RCC 7860 (cell line): ENCODE data around the gene ANKRD37.

Experiments
- DNase-seq: peaks from one replicate; pipeline ENCODE4 v3.0.0-alpha.2; 2015; ENCODE audit warnings: low spot score
- FAIRE-seq: peaks from 2 replicates; lab custom pipeline; 2012; peaks lifted over from hg19 to GRCh38; lab: Jason Lieb, UNC

Gene ANKRD37

DNA sequence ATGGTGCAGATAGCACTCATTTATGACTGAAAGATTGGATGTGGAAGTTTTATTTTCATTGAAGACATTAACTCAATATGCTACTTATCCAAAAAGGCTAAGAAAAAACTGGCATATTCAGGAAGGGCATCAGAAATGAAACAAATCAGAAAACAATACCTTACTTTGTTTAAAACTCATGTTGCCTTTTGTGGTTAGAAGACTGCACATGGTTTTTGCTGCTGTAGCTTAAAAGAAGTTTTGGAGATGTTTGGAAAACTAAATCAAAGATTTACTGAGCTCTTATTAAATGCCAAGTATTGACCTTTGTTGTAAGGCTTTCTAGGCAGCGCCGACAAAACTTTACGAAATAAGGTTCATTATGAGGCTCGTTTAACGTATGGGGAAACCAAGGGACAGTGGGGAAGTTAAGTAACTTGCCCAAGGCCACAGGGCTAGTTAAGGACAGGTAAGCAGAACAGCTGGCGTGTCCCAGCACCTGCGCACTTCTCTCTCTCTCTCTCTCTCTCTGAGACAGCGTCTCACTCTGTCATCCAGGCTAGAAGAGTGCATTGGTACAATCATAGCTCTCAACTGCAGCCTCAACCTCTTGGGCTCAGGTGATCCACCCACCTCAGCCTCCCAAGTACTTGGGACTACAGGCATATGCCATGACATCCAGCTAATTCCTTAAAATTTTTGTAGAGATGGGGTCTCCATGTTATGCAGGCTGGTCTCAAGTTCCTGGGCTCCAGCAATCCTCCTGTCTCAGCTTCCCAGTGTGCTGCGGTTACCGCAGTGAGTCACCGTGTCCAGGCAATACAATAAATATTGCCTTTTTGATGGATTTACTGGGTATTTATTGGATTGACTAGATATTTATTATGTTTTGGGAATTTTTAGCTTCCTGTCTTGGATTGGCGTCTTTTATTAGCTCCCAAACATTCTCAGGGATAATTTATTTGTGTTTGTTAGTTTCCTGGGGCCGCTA lies 17.0 kb upstream of the ANKRD37 start:
- no peak for DNase-seq
- FAIRE-seq = no peak

GRCh38 chr4:185380320-185380719 lies 16.3 kb upstream of the ANKRD37 start:
- no peak for FAIRE-seq
- no peak for DNase-seq

GRCh38 chr4:185381288-185382196 lies 15.1 kb upstream of the ANKRD37 start:
- FAIRE-seq (no peak), DNase-seq (no peak)

- FAIRE-seq (no peak), DNase-seq (no peak)
Measured at GRCh38 chr4:185382754-185383153, 13.9 kb upstream of the ANKRD37 start.

DNA sequence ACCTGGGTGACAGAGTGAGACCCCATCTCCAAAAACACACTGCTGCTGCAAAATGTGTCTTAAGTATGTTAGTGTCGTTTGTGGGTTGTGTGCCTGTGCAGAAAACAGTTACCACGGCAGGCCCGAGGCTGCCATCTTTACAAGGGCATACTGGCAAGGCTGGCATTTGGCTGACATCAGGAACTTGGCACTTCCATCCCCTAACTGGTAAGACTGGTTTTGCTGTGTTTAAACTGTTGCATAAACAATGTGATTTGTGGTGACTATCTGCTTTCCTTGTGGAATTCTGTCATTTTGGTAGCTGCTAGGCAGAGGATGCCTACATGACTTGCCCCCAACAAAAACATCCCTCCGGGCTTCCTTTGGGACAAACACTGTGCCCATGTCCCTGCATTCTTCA lies 13.2 kb upstream of the ANKRD37 start:
- FAIRE-seq = no peak
- DNase-seq = no peak

- no peak for DNase-seq
Measured at GRCh38 chr4:185384061-185384460, 12.6 kb upstream of the ANKRD37 start.

GRCh38 chr4:185384930-185385331 lies 11.7 kb upstream of the ANKRD37 start:
- DNase-seq = no peak
- FAIRE-seq = no peak

More at GRCh38 chr4:185384061-185384460, 12.6 kb upstream of the ANKRD37 start:
- FAIRE-seq = no peak

GRCh38 chr4:185387957-185388356 lies 8.7 kb upstream of the ANKRD37 start:
- no peak for DNase-seq
- FAIRE-seq = no peak

- FAIRE-seq = no peak
Measured at GRCh38 chr4:185390941-185391340, 5.7 kb upstream of the ANKRD37 start.

GRCh38 chr4:185392156-185392555 lies 4.5 kb upstream of the ANKRD37 start:
- FAIRE-seq (no peak), DNase-seq (no peak)

More at GRCh38 chr4:185390941-185391340, 5.7 kb upstream of the ANKRD37 start:
- DNase-seq = no peak

DNA sequence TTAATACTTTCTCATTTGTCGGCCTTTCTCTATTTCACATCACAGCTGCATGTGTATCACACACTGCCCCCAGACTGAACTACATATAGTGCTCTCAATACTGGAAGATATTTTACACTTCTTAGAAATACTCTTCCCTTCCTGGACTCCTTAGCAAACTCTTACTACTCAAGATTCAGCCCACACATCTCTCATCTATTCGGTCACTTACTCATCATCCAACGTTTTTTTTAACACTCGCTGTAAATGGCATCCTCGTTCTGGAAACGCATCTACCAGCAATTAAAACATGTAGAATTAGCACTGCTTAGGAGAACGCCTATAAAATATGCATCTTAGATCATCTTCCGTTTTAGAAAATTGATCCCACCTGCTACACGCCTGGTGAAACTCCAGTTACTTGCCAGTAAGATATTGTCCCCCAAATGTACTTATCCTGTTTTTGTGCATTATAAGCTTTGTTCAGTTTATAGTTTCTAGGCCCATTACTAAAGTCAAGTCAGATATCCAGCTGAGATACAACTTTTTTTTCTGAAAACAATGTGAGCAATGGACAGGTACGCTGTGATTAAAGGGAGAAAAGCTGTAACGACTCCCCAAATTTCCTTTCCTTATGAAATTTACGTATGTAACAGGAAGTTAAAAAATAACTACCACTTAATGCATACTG lies 1.9 kb upstream of the ANKRD37 start:
- FAIRE-seq (no peak), DNase-seq (no peak)

- no peak for FAIRE-seq
- DNase-seq = no peak
Measured at GRCh38 chr4:185395238-185395955, 1.2 kb upstream of the ANKRD37 start, which contains the start of gene LRP2BP. LRP2BP (minus strand) TSS chr4:185395924; CDS start chr4:185378186, 17,738 bp downstream.

DNA sequence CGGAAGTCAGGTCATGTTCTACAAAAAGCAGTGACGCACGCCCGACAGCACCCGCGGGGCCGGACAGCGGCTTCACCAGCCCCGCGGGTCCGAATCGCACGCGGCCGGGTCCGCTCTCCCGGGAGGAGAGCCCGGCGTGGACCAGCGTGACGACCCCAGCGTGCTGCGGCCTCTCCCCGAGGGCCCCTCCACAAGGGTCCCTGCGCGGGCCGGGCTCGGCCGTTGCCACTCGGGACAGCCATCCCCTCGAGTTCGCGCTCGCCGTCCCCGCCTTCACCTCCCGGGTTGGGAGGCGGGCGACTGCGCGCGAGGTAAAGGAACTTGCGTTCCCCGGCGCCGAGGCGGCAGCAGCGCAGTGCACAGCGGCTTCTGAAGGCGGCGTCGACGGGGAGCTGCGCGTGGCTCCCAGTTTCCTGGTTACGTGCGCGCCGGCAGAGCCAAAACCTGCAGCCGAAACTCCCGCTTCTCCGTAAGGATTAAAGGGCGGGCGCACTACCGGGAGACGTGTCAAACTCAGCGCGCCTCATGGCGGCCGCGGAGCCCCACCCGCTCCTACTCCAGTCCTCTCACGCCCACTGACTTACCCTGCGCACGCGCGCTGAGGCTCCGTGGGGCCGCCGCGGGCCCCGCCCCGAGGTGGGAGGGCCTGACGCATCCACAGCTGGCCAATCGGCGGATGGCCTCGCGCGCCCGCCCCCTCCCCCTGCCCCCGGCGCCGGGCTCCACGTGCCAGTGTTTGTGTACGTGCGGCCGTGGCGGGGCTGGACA lies 501 bp upstream of the ANKRD37 start:
- FAIRE-seq (no peak), DNase-seq (peak; percentile 82)

DNA sequence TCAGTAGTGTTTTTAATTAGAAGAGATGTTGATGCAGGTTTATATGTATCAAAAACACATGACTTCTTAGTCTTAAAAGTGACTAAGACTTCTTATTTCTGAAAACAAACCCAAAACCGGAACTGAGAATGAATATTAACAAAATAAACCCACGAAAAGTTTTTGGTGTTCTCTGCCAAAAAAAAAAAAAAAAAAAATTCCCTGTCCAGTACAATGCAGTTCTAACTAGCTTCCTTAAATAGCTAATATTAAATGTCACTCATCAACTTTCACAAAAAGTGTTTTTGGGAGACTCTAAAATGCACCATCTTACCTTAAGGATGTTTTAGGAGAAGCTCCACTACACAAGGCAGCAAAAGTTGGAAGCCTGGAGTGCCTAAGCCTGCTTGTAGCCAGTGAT lies 2.0 kb downstream of the ANKRD37 start:
- FAIRE-seq (no peak), DNase-seq (no peak)

DNA sequence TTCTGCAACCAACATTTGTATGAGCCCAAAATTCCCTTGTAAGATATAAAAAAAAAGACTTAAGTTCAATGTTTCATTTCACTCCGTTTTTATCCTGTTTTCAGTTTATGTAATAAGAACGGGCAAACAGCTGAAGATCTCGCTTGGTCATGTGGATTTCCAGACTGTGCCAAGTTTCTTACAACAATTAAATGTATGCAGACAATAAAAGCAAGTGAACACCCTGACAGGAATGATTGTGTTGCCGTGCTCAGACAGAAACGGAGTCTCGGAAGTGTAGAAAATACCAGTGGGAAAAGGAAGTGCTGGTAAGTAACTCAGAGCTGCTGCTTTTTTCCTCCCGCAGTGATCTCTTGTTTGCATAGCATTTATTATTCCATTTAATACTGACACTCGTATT lies 2.8 kb downstream of the ANKRD37 start:
- DNase-seq (no peak), FAIRE-seq (no peak)

- no peak for DNase-seq
- FAIRE-seq = no peak
Measured at GRCh38 chr4:185404031-185404430, 7.4 kb downstream of the ANKRD37 start.

DNA sequence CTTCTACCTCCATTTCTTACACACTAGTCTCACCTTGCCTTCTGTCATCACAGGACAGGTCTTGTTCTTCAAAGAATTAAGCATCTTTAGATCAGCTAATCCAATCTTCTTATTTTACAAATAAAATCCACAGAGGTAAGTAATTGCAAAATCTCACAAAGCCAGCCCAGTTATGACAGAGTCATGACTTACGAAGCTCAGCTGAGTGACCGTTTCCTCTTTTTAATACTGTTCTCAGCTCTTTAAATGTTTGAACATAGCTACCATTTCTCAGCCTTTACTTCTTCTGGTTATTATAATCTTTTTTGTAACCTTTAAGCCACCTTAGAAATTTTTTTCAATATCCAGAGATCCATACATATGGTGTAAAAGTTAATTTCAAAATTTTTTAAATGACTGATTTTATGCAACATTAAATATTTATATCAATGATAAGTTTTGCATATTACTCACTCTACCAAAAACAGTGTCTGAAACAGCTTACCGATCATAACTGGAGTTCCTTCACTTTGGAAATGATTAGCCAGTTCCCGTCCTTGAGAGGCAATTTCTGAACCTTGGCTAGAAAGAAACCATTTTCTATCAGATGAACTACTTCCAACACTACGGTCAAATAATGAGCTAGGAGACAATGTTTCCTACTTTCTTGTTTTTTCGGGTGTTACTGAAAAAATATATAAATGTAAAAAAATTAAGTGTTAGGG lies 8.8 kb downstream of the ANKRD37 start:
- FAIRE-seq (no peak), DNase-seq (no peak)

DNA sequence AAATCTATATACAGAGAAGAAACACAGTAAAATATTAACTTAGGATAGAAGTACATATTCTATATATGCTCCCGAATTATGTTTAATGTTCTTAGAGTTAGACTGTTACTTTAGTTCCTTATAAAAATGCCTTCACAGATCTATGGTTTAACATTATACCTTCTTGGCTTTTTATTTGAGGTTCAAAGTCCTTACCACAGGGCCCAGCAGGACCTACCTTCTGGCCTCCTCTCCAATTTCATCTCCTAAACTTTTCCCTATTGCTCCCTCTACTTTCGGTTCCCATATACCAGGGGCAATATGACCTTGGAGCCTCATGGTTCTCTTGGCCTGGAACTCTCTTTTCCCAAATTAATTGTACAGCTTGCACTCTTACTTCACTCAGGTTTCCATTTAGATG lies 11.8 kb downstream of the ANKRD37 start:
- FAIRE-seq (no peak), DNase-seq (no peak)

- FAIRE-seq = no peak
Measured at GRCh38 chr4:185411849-185412248, 15.2 kb downstream of the ANKRD37 start.

More at GRCh38 chr4:185411849-185412248, 15.2 kb downstream of the ANKRD37 start:
- DNase-seq = no peak
